ENCODE measurements around the gene MRPS35. TPM values are rescaled to one million over a fixed set of nuclear protein-coding genes. Genes with fewer than 3 reads are reported as not detected.
A peak's percentile ranks its signal among the peaks of the same experiment; 100 is the strongest.

The MRPS35 gene
- 32.1 TPM for total RNA-seq
- long read RNA-seq, transcript MRPS35-203 (7 exons, 1,715 nt), result minor isoform, 8 of 258 reads
- long read RNA-seq, transcript MRPS35-201 (8 exons, 1,888 nt), result major isoform, 236 of 258 reads
- long read RNA-seq, partial matches to known transcripts, result 4 of 258 reads
- long read RNA-seq, other reads (novel, unspliced or antisense), result 10 of 258 reads

GRCh38 chr12:27710592-27711316 lies at the start of gene MRPS35:
Gene MRPS35 (plus strand): TSS chr12:27710832. CDS start chr12:27710844, 12 bp downstream.
- DNase-seq (ENCODE audit: low spot score), result peak; percentile 96

- no peak for DNase-seq (ENCODE audit: low spot score)
These were observed 44.9 kb upstream of the MRPS35 start for GRCh38 chr12:27665704-27666103.

- DNase-seq (ENCODE audit: low spot score), result no peak
These were observed 44.1 kb upstream of the MRPS35 start for GRCh38 chr12:27666510-27666909.

- no peak for DNase-seq (ENCODE audit: low spot score)
These were observed 43.1 kb upstream of the MRPS35 start for GRCh38 chr12:27667540-27667939.

GRCh38 chr12:27672051-27672450 lies 38.6 kb upstream of the MRPS35 start:
- no peak for DNase-seq (ENCODE audit: low spot score)

- no peak for DNase-seq (ENCODE audit: low spot score)
These were observed 38.0 kb upstream of the MRPS35 start for GRCh38 chr12:27672643-27673042.

GRCh38 chr12:27673101-27673718 lies 37.4 kb upstream of the MRPS35 start:
- DNase-seq (ENCODE audit: low spot score), result no peak

- no peak for DNase-seq (ENCODE audit: low spot score)
These were observed 35.6 kb upstream of the MRPS35 start for GRCh38 chr12:27674989-27675388.

GRCh38 chr12:27680619-27681018 lies 30.0 kb upstream of the MRPS35 start:
- no peak for DNase-seq (ENCODE audit: low spot score)

GRCh38 chr12:27682534-27682933 lies 28.1 kb upstream of the MRPS35 start:
- no peak for DNase-seq (ENCODE audit: low spot score)

GRCh38 chr12:27685274-27685673 lies 25.4 kb upstream of the MRPS35 start:
- DNase-seq (ENCODE audit: low spot score), result no peak

- no peak for DNase-seq (ENCODE audit: low spot score)
These were observed 24.5 kb upstream of the MRPS35 start for GRCh38 chr12:27686147-27686546.

GRCh38 chr12:27688671-27689070 lies 22.0 kb upstream of the MRPS35 start:
- no peak for DNase-seq (ENCODE audit: low spot score)

- no peak for DNase-seq (ENCODE audit: low spot score)
These were observed 21.0 kb upstream of the MRPS35 start for GRCh38 chr12:27689558-27690180.

- no peak for DNase-seq (ENCODE audit: low spot score)
These were observed 17.2 kb upstream of the MRPS35 start for GRCh38 chr12:27693403-27693802.

- no peak for DNase-seq (ENCODE audit: low spot score)
These were observed 14.9 kb upstream of the MRPS35 start for GRCh38 chr12:27695556-27696292.

- no peak for DNase-seq (ENCODE audit: low spot score)
These were observed 14.4 kb upstream of the MRPS35 start, which contains the start of gene REP15 for GRCh38 chr12:27696293-27696652. Gene REP15 (plus strand): TSS chr12:27696447. CDS start chr12:27696563, 116 bp downstream.

GRCh38 chr12:27696864-27697564 lies 13.6 kb upstream of the MRPS35 start:
- DNase-seq (ENCODE audit: low spot score), result no peak

- DNase-seq (ENCODE audit: low spot score), result no peak
These were observed 6.7 kb upstream of the MRPS35 start for GRCh38 chr12:27703720-27704452.

- no peak for DNase-seq (ENCODE audit: low spot score)
These were observed 5.4 kb upstream of the MRPS35 start for GRCh38 chr12:27705263-27705662.

All from mesenteric fat pad (tissue), 1 donor.